ENCODE measurements around the gene STX3. TPM values are rescaled to one million over a fixed set of nuclear protein-coding genes. Genes with fewer than 3 reads are reported as not detected.
"Not testable (repeated sequence)": the region's sequence is repeated elsewhere in the genome, so short reads cannot be mapped to it uniquely, and the experiment has no call there.

The STX3 gene
- total RNA-seq, 1 experiment from 2014 or later: 20.4 TPM

GRCh38 chr11:59847626-59848025 lies 92.5 kb downstream of the STX3 start:
- RAD21 ChIA-PET (ENCODE audit: low non-redundant PET in 1 of 2, low total read pairs in 2 of 2, uncharacterized antibody in 2 of 2, unreplicated experiment in 2 of 2): no interaction called here
- CTCF ChIA-PET: no interaction called here
- Histone ChIP-seq H3K9ac (ENCODE audit: low read length) (no peak overlapping the region), H3K4me1 (ENCODE audit: control insufficient read depth in 1 of 2, insufficient read depth in 2 of 2, low read length in 2 of 2) (no peaks in the 10 kb centered on the region; a peak in 1 of 4 replicates), H3K27ac (ENCODE audit: low read depth, low read length) (no peak overlapping the region), H4K20me1 (ENCODE audit: insufficient read depth) (no peaks in the 10 kb centered on the region), H3K9me2 (ENCODE audit: insufficient read depth) (no peaks in the 10 kb centered on the region), H3K9me3 (ENCODE audit: control insufficient read depth in 1 of 2, insufficient read depth in 1 of 2, low read depth in 1 of 2, low read length in 2 of 2) (no peaks in the 10 kb centered on the region), H3K36me3 (ENCODE audit: control insufficient read depth in 1 of 2, insufficient read depth in 2 of 2, low read length in 2 of 2) (no peaks in the 10 kb centered on the region), H2AFZ (ENCODE audit: low read depth, low read length, poor library complexity, severe bottlenecking) (no peak overlapping the region), H3K79me2 (ENCODE audit: insufficient read depth, low read length) (no peaks in the 10 kb centered on the region), H3K4me3 (replicated peaks in 1 of 2; ENCODE audit: low read depth in 1 of 2, low read length in 2 of 2) (no peak overlapping the region), H3K27me3 (ENCODE audit: insufficient read depth, low read length) (no peaks in the 10 kb centered on the region), H3K4me2 (ENCODE audit: low read length) (no peak overlapping the region)
- no TSS peak for BruUV-seq (replicated peaks)
- DNase-seq (ENCODE audit: low read depth, low spot score) (no peak), ATAC-seq (no peak)
- POLR2A ChIA-PET: no interaction called here
- intact Hi-C loops (cut with micrococcal nuclease): no loop called here
- TF ChIP-seq ELF1 (IDR thresholded peaks at IDR 0.05; ENCODE audit: borderline replicate concordance, low read depth) (no peak), EZH2phosphoT487 (IDR thresholded peaks at IDR 0.05; ENCODE audit: borderline replicate concordance) (no peak), YY1 (IDR thresholded peaks at IDR 0.05; ENCODE audit: extremely low read depth, insufficient replicate concordance, low read depth, low read length) (no peak), MAX (IDR thresholded peaks at IDR 0.05) (no peak), ZFX (IDR thresholded peaks at IDR 0.05) (no peak), ATF3 (IDR thresholded peaks at IDR 0.05) (no peak), POLR2A (IDR thresholded peaks at IDR 0.05; ENCODE audit: borderline replicate concordance, extremely low read depth, insufficient read depth, insufficient read length) (no peak), ZNF274 (IDR thresholded peaks at IDR 0.05; ENCODE audit: low read depth, low read length) (no peak), FOSL1 (IDR thresholded peaks at IDR 0.05; ENCODE audit: low read depth) (no peak), REST (IDR thresholded peaks at IDR 0.05; ENCODE audit: low read depth) (no peak), SRF (IDR thresholded peaks at IDR 0.05; ENCODE audit: low read depth) (no peak), JUND (IDR thresholded peaks at IDR 0.05) (no peak), EZH2 (IDR thresholded peaks at IDR 0.05) (no peak), CBX3 (IDR thresholded peaks at IDR 0.05; ENCODE audit: low read depth) (no peak), TCF7L2 (IDR thresholded peaks at IDR 0.05; ENCODE audit: borderline replicate concordance, extremely low read depth, insufficient read depth, insufficient read length) (no peak), POLR2AphosphoS5 (IDR thresholded peaks at IDR 0.05; ENCODE audit: low read depth, low read length) (no peak)

GRCh38 chr11:59848439-59848838 lies 93.3 kb downstream of the STX3 start:
- intact Hi-C loops (cut with micrococcal nuclease); BruUV-seq (replicated peaks); DNase-seq (ENCODE audit: low read depth, low spot score); H3K9me2 ChIP-seq (ENCODE audit: insufficient read depth); H3K4me2 ChIP-seq (ENCODE audit: low read length); H3K36me3 ChIP-seq (ENCODE audit: control insufficient read depth in 1 of 2, insufficient read depth in 2 of 2, low read length in 2 of 2); CTCF ChIA-PET; ATAC-seq; RAD21 ChIA-PET (ENCODE audit: low non-redundant PET in 1 of 2, low total read pairs in 2 of 2, uncharacterized antibody in 2 of 2, unreplicated experiment in 2 of 2); H3K79me2 ChIP-seq (ENCODE audit: insufficient read depth, low read length); H3K27me3 ChIP-seq (ENCODE audit: insufficient read depth, low read length); H2AFZ ChIP-seq (ENCODE audit: low read depth, low read length, poor library complexity, severe bottlenecking); H4K20me1 ChIP-seq (ENCODE audit: insufficient read depth); POLR2A ChIA-PET; H3K9ac ChIP-seq (ENCODE audit: low read length); H3K4me1 ChIP-seq (ENCODE audit: control insufficient read depth in 1 of 2, insufficient read depth in 2 of 2, low read length in 2 of 2); H3K9me3 ChIP-seq (ENCODE audit: control insufficient read depth in 1 of 2, insufficient read depth in 1 of 2, low read depth in 1 of 2, low read length in 2 of 2); H3K4me3 ChIP-seq (replicated peaks in 1 of 2; ENCODE audit: low read depth in 1 of 2, low read length in 2 of 2); H3K27ac ChIP-seq (ENCODE audit: low read depth, low read length): not testable (repeated sequence)
